ENCODE results near the gene DTYMK. TPM values are rescaled to one million over a fixed set of nuclear protein-coding genes. Genes with fewer than 3 reads are reported as not detected.

DTYMK gene
- total RNA-seq, 1 donor from 2014 or later: 14.9 TPM

GRCh38 chr2:241660593-241661213 is 25.9 kb downstream of the DTYMK start:
- Histone ChIP-seq H3K27me3 (no peaks in the 10 kb centered on the region), H3K9me3 (no peaks in the 10 kb centered on the region), H3K36me3 (peaks cover 42% of the 10 kb centered on the region), H3K4me1 (no peaks in the 10 kb centered on the region), H3K4me3 (no peak overlapping the region), H3K27ac (no peak overlapping the region)
- no peak for DNase-seq
- intact Hi-C loops (cut with DNase I): no loop called here
- TF ChIP-seq CTCF (IDR thresholded peaks at IDR 0.05): no peak
- no peak for ATAC-seq

DNA sequence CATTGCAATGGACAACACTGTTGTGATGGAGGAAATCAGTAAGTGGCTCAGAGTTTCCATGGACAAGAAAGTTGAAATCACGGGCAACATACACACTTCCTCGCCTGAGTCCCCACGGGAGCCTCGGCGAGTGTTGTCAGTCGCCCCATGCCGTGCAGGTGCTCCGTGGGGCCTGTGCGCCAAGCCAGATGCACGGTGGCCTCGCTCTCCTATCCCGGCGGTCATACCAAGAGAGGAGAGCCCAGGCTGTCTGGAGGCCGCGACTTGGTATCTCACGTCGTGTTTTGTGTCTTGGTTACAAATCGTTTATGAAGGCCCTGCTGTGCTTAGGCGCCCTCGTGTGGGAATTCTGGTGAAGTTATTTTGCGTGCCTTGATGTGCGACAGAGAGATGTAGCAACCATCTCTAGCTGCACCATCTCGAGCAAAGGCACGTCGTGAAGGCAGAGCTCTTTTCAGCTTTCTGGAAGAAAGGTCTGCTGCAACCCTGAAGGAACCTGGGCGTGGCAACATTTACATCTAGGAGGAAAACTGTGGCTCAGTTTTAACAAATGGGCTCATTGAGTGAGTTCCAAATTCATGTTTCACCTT is 27.4 kb downstream of the DTYMK start:
- no peak for DNase-seq
- TF ChIP-seq CTCF (IDR thresholded peaks at IDR 0.05): peak; percentile 55
- H3K4me3 ChIP-seq: no peak overlapping the region
- H3K27ac ChIP-seq: no peak overlapping the region
- H3K4me1 ChIP-seq: no peaks in the 10 kb centered on the region
- H3K36me3 ChIP-seq: peaks cover 57% of the 10 kb centered on the region
- no peaks in the 10 kb centered on the region for H3K9me3 ChIP-seq
- ATAC-seq: peak; percentile 67
- intact Hi-C loops (cut with DNase I): no loop called here
- no peaks in the 10 kb centered on the region for H3K27me3 ChIP-seq

DNA sequence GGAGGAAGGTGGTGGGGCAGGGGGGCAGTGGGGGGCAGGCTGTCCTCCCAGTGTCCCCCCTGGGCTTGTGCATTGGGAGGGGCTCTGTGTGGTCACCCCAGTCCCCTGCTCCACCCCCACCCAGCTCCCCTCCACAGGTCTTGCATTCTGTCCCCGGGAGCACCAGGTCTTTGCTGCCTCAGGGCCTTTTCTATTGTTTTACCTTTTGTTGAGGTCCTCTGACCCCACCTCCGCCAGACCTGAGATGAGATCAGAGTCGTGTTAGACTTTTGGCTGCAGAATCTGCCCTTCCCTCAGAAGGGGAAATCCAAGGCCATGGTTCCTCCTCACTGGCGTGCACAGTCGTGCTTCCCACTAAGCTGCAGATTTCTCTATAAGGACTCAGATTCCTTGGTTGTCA is 28.3 kb downstream of the DTYMK start:
- ATAC-seq (no peak), DNase-seq (no peak)
- Histone ChIP-seq H3K27me3 (no peaks in the 10 kb centered on the region), H3K4me3 (no peak overlapping the region), H3K27ac (no peak overlapping the region), H3K36me3 (peaks cover 67% of the 10 kb centered on the region), H3K4me1 (no peaks in the 10 kb centered on the region), H3K9me3 (no peaks in the 10 kb centered on the region)
- TF ChIP-seq CTCF (IDR thresholded peaks at IDR 0.05): no peak
- intact Hi-C loops (cut with DNase I): no loop called here

DNA sequence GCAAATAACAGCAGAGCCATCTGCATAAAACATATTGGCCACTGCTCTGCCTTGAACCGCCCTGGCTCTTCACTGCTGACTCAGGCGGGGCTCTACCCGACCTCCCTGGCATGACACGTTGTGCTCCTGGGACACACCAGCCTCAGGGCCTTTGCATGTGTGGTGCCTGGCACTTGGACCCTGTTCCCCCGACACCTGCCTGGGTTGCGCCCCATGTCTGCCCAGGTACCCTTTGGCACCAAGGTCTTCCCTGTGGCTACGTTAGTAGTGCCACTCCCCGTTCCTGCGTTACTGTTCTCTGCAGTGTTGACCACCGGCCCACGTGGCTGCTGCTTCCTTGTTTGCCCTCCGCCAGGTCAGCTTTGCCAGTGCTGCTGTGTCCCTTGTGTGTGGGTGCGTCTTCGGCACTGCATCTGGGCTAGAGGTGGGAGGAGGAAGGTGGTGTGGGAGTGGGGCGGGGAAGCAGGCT is 28.8 kb downstream of the DTYMK start:
- Histone ChIP-seq H3K4me1 (no peaks in the 10 kb centered on the region), H3K9me3 (no peaks in the 10 kb centered on the region), H3K4me3 (no peak overlapping the region), H3K36me3 (peaks cover 69% of the 10 kb centered on the region), H3K27me3 (no peaks in the 10 kb centered on the region), H3K27ac (no peak overlapping the region)
- no peak for TF ChIP-seq CTCF (IDR thresholded peaks at IDR 0.05)
- no peak for ATAC-seq
- no peak for DNase-seq
- intact Hi-C loops (cut with DNase I): no loop called here

DNA sequence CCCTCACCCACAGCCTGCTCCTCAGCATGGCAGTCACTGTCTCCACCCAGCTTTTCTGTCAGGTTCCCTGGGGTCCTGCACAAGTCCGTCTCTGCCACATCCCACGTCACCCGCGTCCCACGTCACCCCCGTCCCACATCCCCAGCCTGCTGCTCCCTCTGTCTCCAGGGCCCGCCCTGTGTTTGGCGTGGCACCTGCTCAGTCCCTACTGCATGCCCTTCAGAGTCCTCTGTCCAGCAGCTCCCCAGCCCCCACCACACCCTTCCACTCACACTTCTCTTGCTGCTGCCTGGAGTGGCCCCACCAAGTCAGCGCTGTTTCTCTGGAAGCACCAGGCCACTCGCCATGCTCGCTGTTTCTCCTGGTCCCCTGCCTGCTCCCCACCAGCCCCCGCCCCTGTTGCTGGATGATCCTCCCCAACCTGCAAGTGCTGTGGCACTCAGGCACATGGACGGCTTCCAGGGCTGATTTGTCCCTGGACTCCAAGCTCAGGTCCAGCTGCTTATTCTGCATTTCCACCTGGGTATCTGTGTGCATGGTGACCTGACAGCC is 30.3 kb downstream of the DTYMK start:
- H3K9me3 ChIP-seq: no peaks in the 10 kb centered on the region
- H3K27me3 ChIP-seq: no peaks in the 10 kb centered on the region
- no peak overlapping the region for H3K27ac ChIP-seq
- TF ChIP-seq CTCF (IDR thresholded peaks at IDR 0.05): no peak
- peaks cover 83% of the 10 kb centered on the region for H3K36me3 ChIP-seq
- DNase-seq (no peak), ATAC-seq (no peak)
- intact Hi-C loops (cut with DNase I): no loop called here
- no peak overlapping the region for H3K4me3 ChIP-seq
- no peaks in the 10 kb centered on the region for H3K4me1 ChIP-seq
